Measurements from ENCODE around the gene ATXN1L.
"Not testable (repeated sequence)": the region's sequence is repeated elsewhere in the genome, so short reads cannot be mapped to it uniquely, and the experiment has no call there.

Gene ATXN1L

GRCh38 chr16:71851746-71852145 is 6.0 kb downstream of the ATXN1L start:
- H3K4me3 ChIP-seq (ENCODE audit: low read depth, low read length): no peak overlapping the region
- DNase-seq (ENCODE audit: low read depth): no peak

DNA sequence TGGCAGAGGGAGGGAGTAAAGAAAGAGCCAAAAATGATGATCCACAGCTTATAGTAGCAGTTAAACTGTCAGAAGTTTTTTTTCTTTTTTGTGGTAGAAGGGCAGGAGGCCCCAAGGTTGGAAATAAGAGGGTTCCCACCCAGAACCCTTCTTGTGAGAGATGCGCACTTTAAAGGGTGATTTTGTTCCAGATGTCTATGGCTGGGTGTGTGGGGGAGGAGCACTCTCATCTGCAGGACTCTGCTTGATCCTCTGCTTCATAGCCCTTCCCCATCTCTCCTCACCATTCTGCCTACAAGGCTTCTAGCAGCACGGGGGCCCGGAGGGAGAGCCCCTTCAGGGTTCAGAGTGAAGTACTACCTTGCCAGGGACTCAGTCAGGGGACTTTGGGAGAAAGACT is 6.4 kb downstream of the ATXN1L start:
- no peak overlapping the region for H3K4me3 ChIP-seq (ENCODE audit: low read depth, low read length)
- DNase-seq (ENCODE audit: low read depth): no peak

DNA sequence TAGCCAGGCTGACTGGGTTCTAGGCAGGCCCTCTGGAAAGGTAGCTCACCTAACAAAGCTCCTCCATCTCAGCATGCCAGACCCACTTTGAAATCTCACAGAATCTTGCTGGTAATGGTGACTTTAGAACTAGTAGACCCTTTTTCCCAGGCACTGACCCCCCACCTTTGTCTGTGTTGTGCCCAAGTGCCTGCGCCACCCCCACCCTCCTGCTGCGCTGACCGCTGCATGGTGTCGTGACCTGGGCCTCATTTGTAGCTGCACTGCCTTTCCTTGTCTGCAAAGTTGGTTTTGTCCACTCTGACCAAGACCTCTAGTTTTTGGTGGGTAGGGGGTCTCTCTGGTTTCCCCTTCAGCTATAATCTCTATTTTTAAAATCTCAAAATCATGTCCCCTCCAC is 6.8 kb downstream of the ATXN1L start:
- no peak for DNase-seq (ENCODE audit: low read depth)
- no peak overlapping the region for H3K4me3 ChIP-seq (ENCODE audit: low read depth, low read length)

DNA sequence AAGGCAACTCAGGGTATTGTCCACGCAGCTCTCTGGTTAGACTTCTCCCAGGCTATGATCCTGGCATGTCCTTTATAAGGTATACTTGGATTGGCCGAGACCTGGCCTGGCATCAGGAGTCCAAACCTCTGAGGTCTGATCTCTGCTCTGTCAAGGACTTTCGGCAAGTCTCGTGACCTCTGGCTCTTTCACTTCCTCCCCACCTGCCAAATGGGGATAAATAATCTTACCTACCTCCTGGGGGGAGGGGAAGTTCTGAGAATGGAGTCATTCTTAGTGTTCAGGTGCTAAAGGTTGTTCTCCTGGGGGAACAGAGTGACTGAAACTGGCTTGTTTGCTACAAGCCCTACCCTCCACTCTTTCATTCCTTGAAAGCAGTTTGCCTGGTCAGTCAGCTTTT is 7.6 kb downstream of the ATXN1L start:
- no peak for DNase-seq (ENCODE audit: low read depth)
- no peak overlapping the region for H3K4me3 ChIP-seq (ENCODE audit: low read depth, low read length)

DNA sequence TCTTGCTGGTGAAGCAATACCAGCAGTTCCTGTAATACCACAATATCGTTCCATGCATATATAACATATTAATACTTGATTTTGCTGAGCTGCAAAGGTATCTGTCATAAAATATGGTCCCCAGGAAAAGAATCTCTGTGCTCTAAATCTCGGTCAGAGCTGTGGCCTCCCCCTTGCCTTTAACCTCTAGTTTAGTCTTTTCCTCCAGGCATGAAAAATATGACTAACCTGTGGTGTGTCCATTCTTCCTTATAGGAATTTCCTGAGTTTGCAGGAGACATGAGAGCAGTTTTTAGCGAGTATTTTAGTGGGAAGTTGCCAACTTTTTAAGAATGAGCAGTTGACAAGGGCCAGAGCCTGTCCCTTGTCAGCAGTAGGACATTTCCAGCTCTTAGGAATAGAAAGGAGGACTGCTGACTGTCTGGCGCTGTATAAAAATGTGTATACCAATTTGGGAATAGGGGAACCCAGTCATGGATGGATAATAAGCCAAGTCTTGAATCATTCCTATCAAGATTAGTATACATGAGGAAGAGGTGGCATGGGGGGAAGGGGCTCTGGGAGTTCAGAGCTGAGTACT is 8.7 kb downstream of the ATXN1L start:
- no peak for DNase-seq (ENCODE audit: low read depth)
- no peak overlapping the region for H3K4me3 ChIP-seq (ENCODE audit: low read depth, low read length)

- no peak for DNase-seq (ENCODE audit: low read depth)
- no peak overlapping the region for H3K4me3 ChIP-seq (ENCODE audit: low read depth, low read length)
These were observed 10.3 kb downstream of the ATXN1L start for GRCh38 chr16:71855937-71856662.

DNA sequence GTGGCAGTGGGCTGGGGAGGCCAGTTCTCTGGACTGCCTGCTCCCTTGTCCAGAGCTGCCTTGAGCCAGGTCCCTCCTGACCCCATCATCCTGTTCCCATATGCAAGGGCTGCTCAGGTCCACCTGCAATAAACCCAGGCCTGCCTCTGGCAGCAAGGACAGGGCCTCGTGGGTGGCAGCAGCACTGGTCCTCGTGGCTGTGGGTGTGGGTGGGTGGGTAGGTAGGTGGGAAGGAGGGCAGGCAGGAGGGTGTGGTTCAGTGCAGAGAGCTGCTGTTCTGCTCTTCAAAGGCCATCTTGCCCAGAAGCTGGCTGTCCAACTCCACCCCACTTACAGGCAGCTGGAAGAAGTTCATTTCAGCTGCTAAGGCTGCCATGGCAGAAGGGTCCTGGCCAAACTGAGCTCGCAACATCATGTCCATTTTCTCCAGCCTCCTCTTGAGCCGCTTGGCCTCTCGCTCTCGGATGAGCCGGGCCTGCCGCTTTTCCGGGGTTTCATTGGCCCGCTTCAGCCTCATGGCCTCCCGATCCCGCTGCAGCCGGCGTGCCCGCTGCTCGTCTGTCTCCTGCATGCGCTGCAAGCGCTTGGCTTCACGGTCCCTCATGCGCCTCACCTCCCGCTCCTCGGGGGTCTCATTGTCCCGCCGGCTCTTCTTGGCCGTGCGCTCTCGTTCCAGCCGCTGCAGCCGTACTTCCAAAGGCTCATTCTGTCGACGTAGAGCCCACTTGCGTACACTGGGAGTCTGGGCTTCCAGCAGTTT is 14.2 kb downstream of the ATXN1L start:
- no peak for DNase-seq (ENCODE audit: low read depth)
- no peak overlapping the region for H3K4me3 ChIP-seq (ENCODE audit: low read depth, low read length)

- H3K4me3 ChIP-seq (ENCODE audit: low read depth, low read length): no peak overlapping the region
- DNase-seq (ENCODE audit: low read depth): no peak
These were observed 18.2 kb downstream of the ATXN1L start for GRCh38 chr16:71863995-71864394.

- DNase-seq (ENCODE audit: low read depth): no peak
These were observed 19.5 kb downstream of the ATXN1L start for GRCh38 chr16:71865173-71865863.

GRCh38 chr16:71867175-71867574 is 21.4 kb downstream of the ATXN1L start:
- not testable (repeated sequence) for H3K4me3 ChIP-seq (ENCODE audit: low read depth, low read length); DNase-seq (ENCODE audit: low read depth)

More at GRCh38 chr16:71865173-71865863, 19.5 kb downstream of the ATXN1L start:
- no peak overlapping the region for H3K4me3 ChIP-seq (ENCODE audit: low read depth, low read length)

DNA sequence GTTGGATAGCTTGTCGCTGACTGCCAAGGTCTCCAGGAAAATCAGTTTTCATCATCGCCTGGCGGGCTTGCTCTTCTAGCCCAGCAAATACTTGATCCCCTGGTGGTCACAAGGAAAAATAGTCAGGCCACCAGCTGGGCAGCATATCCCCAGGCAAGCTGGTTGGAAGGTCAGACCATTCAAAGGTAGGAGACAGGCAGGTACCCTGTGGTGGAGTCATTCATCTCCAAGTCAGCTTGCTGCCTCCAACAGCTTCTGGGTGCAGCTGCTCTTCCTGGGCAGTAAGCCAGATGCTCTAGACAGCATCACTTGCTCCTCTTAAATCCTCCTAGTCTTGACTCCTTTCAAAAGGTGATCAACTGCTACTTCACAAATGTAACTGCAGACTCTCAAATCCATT is 22.2 kb downstream of the ATXN1L start:
- no peak for DNase-seq (ENCODE audit: low read depth)
- H3K4me3 ChIP-seq (ENCODE audit: low read depth, low read length): no peak overlapping the region

DNA sequence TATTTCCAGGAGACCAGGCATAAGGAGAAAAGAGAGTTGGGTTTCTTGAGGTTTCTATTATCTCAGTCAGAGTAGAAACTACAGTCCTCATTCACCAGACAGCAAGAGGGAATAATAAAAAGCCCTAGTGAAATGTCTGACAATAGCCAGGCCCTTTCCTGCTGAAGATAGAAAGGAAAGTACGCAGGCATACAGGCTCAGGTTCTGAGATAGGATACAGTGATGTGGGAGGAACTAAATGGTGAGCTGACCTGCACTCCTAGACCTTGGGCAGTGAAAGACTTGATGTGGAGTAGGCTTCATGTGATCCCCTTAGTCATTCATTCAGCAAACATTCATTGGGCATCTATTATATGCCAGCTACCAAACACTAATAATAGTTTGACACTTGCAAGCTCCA is 23.3 kb downstream of the ATXN1L start:
- H3K4me3 ChIP-seq (ENCODE audit: low read depth, low read length): no peak overlapping the region
- DNase-seq (ENCODE audit: low read depth): no peak

DNA sequence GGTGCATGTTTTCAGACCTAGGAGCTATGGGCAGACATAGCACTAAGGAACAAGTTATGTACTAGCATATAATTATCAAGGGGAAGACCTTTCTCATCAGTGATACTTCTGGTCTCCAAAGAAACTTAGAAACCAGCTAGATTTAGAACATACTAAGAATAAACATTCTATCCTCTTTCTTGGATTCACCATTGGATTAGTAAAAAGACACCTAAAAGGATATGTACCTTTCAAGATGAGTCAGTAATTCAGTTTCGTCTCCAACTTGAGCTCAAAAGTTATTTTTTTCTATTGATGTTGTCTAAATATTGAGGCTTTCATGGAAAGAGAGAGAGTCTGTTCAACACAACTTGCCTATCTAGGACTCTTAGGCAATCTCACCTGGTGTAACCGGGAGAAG is 25.0 kb downstream of the ATXN1L start:
- no peak for DNase-seq (ENCODE audit: low read depth)
- H3K4me3 ChIP-seq (ENCODE audit: low read depth, low read length): no peak overlapping the region

DNA sequence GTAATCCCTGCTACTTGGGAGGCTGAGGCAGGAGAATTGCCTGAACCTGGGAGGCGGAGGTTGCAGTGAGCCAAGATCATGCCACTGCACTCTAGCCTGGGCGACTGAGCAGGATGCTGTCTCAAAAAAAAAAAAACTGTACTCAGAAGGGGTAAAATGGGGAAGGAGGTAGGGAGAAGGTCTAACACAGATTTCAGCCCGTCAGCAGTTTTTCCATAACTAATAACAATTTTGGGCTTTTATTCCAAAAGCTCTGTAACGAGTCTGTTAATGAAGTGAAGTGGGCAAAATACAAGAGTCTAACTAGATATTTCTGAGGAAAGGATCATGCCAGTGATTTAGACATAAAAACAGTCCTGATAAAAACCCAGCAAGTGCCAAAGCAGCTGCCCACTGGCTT is 27.4 kb downstream of the ATXN1L start:
- no peak for DNase-seq (ENCODE audit: low read depth)

DNA sequence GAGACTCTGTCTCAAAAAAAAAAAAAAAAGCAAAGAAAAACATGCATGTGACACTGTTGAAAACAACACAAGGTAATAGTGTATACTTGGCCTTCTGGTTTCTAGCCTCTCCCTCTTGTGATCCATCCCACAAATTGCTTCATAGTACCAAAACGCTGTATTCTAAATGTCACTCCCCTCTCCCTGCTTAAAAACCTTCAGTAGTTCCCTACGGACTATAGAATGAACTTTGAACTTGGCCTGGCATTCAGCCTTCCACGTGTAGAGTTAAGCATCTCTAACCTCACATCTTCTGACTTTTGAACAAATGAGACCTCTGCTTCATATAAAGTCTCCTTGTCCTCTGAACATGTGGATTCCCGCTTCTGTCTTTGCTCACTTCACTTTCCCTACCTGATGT is 33.1 kb downstream of the ATXN1L start:
- H3K4me3 ChIP-seq (ENCODE audit: low read depth, low read length): no peak overlapping the region
- DNase-seq (ENCODE audit: low read depth): no peak

More for the DNA sequence above, 27.4 kb downstream of the ATXN1L start:
- no peak overlapping the region for H3K4me3 ChIP-seq (ENCODE audit: low read depth, low read length)

GRCh38 chr16:71880176-71880575 is 34.4 kb downstream of the ATXN1L start:
- no peak for DNase-seq (ENCODE audit: low read depth)
- H3K4me3 ChIP-seq (ENCODE audit: low read depth, low read length): no peak overlapping the region

DNA sequence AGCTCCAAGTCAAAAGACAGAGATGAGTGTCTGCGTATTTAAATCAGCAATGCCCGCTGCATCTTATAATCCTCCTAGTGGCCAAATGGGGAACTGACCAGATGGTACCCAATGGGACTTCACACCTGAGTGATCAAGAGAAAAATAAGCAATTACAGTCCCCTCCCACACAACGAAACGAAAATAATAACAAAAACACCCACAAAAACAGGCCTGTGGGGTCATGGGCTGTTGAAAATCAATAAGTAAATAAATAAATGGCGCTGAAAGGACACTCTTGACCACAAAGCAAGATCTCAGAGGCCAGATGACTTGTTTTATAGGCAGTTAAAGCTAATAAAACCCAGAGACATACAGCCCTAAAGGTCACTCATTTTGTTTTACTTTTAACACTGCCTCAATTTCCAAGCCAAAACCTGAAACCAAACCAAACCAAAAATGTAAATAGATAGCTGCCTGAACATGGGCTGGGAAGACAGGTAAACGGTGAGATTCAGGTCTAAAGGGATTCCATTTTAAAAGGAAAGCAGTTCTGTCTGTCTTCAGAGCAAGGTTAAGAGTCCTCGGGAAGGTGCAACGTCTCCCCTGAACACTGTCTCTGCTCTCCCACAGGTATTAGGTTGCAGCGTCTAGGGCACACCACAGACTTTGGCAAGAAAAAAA is 36.9 kb downstream of the ATXN1L start:
- peak; percentile 34 for DNase-seq (ENCODE audit: low read depth)
- H3K4me3 ChIP-seq (ENCODE audit: low read depth, low read length): peak overlapping the region; percentile 62

GRCh38 chr16:71883168-71883848 is 37.5 kb downstream of the ATXN1L start:
- no peak for DNase-seq (ENCODE audit: low read depth)
- peak overlapping the region; percentile 62 for H3K4me3 ChIP-seq (ENCODE audit: low read depth, low read length)

Data from skeletal muscle cell (primary cell).